ENCODE measurements around the gene RGS11.
"Not testable (repeated sequence)": the region's sequence is repeated elsewhere in the genome, so short reads cannot be mapped to it uniquely, and the experiment has no call there.

The RGS11 gene

DNA sequence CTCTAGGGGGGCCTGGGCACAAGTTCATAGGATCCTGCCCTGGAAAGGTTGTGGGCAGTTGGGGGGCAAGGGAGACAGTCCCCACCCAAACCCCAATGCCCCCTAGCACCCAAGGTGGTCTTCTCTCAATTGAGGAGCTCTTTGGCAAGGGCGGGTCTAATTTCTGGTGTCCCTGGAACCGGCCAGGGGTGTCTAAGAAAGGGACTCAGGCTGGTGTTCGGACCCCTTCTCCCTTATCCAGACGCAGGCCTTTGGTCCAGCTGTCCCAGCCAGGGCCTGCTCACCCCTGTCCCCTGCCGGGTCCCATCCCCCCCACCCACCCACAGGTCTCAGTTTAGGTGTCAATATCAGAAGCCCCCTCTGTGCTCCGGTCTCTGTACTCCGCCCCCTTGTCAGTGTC is 3.8 kb upstream of the RGS11 start:
- DNase-seq: no peak

DNA sequence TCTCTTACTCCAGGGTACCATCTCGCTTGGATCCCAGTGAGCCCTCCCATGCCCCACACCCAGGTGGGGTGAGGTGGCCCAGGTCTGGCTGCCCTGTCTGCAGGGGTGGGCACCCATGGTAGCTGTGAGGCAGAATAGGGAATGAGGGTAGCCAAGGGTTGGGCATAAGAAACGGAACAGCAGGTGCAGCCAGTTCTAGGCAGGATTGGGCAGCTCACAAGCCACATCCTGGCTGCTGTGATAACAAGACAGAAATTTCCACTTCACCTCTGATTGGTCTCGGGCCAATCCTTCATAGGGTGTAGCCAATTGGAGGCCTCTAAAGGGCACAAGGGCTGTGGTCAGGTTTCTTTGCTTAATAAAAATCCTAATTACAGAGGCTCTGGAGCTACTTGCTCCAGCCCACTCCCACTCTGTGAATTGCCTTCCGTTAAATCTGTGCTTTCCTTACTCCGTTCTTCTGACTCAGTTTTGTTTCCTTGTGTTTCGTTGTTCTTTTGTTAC is 3.2 kb upstream of the RGS11 start:
- no peak for DNase-seq

DNA sequence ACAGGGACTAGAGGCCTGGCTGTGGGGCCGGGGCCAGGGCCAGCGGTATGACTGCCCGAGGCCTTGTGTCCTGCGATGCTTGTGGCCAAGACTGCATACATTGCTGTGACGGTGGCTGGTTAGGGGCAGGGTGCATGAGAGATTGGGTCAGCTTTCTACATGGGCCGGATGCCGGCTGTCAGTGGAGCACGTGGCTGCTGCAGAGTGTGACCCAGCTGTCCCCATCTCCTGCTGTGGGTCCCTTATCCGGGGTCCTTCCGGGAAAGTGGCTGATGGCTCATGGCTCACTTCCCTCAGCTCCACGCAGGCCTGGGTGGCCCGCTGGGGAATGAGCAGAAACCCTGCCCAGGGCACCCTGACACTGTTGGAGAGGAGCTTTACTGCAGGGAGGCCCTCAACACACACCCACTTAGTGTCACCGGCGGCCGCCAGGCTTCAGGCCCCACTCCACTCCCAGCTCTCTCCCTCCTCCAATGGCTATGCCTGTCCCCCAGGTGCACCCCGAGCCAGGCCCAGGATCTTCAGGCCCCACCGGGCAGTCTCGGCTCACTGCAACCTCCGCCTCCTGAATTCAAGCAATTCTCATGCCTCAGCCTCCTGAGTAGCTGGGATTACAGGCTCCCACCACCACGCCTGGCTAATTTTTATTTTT is 808 bp upstream of the RGS11 start:
- no peak for DNase-seq

DNA sequence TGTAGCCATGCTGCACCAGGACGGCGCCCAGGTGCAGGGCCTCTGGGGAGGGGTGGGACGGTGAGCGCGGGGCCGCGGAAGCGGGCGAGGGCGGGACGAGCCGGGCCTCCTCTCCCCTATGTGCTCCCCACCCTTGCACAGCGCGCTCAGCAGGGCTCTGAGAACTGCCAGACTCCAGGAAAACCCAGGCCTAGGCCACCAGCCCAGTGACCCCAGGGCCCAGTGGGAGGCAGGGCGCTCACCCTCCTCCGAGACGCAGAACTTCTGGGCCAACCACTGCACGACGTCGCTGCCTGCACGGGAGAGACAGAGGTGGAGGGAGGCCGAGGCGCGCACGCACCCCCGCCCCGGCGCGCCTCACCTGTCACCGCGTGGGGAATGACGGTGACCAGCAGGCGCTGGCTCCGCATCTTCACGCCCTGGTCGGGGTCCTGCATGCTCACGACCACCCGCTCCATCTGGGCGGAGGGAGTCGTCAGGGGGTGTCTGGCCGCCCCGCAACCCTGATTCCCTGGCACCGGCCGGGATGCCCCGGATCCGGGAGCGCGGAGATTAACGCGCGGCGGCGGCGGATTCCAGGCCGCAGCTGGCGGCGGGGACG is 603 bp downstream of the RGS11 start:
- no peak for DNase-seq

DNA sequence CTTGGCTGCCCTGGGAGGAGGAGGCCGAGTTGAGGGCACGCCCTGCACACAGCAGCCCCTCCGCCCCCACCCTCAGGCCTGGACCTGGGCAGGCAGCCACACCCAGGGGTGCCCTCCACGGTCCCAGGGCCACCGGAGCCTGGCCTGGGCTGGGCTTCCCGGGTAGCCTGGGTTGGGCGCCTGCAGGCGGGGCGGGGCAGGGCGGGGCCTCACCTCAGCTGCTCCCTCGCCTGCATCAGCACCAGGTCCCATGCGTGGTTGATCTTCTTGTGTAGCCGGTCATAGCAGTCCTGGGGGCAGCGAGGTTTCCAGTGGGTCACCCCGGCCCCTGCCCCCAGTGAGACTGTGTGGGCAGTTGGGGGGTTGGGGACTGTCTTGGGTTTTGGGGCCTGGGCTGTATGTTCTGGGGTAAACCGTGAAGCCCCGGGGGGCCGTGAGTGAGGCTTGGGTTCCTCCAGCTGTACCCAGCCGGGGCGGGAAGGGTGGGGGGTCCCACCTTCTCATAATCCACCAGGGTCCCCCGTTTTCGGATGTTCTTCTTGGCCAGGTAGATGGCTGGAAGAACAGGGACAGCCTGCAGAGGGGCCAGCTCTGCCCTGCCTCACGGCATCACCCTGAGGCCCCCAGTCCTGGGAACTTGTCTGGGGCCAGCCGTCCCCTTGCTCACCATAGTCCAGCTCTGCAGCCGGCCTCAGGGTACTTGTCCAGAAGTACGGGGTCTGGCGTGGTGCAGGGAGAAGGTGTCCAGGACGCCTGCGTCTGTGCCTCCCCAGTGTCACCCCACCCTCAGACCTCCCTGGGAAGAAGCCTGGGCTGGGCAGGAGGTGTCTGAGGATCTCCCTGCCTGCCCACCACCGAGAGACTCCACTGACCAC is 2.0 kb downstream of the RGS11 start:
- no peak for DNase-seq

DNA sequence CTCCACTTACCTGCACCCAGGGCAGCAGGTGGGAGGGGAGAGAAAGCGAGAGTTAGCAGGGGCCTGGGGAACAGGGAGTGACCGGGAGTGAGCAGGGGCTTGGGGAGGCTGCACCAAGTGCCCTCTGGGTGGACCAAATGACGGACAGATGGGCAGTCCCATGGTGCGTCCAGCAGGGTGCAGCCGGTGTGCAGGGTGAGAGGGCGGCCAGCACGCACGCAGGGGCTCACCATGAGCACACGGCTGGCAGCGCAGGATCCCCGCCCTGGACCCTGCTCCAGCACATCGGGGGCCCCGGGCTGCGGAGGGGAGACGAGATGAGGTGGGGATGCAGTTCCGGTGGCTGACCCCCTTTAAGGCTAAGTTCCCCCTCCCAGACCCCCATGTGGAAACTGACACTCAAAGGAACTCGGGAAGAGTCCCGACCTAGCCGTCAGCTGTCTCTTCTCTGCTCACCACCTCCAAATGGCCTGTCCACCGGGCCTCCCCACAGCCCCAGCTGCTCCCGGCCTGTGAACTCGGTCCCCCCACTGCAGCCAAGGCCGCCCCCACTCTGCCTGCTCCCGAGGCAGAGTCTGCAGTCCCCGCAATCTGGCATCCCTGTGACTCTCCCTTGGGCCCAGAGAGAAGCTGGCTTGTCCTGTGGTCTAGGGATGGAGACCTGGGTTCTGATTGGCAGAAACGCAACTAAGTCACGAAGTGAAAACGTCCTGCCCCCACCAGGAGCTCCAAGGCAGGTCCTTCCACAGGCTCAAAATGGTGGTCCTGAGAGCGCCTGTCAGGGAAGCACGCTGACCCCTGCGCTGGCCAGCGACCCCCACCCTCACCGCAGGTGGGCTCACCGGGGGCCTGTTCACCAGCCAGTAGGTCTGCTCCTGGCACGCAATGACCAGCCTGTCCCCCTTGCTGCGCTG is 2.9 kb downstream of the RGS11 start:
- DNase-seq: no peak

DNA sequence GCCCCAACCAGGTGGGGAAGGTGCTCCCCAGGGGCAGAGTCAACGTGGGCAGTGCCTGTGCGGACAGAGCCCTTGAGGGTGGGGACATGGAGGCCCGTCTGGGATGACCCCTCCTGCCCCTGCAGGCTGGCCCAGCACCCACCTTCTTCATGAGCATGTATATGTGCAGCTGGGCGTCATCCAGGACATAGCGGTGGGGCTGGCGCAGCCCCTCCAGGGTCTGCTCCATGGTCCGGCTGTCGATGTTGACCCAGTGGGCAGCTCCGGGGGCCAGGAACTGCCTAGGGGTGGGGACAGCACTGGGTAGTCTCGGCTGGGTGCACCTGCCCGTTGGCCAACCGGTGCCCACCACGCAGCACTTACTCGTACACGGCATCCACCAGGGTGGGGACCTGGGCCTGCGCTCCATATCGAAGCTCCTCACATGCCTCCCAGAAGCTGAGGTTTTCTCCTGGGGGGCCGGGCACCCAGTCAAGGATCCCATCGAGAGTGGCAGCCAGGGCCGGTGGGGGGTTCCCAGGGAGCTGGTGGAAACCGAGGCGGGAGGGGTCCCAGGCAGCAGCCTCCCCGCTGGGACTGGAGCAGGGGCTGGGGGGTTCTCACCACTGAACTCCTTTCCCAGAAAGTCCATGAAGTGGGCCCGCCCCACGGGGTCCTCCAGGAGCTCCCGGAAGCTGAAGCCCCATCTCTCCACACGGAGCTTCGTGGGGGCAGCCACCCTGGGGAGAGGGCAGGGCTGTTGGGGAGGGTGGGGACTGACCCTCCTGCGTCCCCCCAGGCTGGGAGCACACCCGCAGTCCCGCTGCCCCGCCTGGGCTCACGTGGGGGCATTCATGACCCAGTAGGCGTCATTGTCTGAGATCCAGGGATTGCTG is 5.1 kb downstream of the RGS11 start:
- no peak for DNase-seq

DNA sequence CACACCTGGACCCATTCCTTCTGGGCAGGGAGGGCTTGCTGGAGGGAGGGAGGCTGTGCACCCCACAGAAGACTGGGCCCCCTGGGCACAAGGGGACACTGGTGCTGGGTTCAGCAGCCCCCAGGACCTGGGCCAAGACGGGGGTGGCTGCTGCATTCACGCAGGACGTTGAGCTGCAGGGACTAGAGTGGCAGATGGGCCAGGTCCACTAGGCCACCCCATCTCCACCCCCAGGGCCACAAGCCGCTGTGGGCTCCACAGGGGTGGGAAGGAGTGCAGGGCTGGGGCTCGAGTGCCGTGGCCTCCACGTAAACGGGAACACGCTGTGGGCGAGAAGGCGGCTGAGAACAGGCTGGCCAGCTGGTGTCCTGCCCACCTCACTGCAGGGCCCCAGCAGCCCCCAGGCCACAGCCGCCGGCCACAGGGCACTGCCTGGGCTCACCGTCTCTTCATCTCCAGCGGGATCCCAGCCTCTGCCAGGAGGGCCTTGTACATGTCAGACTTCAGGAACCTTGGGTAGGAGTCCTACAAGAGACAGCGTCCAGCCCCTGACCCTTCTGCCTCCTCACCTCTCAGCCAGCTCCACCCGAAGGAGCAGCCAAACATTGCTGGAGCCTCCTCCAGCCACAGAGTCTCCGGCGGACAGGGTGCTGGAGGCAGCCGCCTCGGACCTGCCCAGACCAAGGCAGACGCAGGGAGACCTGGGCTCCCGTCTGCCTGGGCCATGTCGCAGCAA is 6.5 kb downstream of the RGS11 start:
- no peak for DNase-seq

DNA sequence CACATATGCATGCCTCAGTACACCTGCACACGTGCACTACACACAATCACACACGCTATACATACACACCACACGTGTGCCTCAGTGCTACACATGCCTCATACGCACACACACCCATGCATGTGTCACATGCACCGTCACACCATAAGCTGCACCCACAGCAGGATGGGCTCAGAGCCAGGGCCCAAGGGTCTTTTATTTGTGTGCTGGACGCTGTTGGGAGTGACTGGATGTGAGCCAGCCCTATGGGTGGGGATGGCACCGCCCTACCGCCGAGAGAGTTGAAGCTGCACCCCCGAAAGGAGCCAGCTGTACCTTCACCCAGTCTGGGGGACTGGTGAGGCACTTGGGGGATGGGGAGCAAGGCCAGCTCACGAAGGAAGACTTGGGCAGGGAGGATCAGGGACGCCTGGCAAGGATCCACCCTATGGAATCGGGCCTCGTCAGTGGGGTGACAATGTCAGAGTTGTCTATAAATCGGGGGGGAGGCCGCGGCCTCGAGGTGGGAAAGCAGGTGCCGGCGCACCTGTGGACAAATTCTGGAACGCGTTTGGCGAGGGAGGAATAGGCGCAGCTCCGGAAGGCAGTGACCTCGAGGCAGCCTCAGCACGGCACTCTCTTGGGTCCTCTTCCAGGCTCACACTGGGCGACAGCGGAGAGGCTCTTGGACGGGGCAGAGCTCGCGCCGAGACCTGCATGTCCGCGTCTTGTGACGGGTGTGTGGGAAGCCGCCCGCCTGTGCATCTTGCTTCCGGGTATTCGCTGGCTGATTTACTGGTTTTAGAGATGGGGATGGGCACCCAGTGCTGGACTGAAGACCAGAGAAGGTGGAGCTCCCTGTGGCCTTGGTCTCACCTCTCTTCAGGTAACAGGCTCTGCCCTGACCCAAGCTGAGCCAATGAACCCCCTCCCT is 7.3 kb downstream of the RGS11 start:
- DNase-seq: no peak

DNA sequence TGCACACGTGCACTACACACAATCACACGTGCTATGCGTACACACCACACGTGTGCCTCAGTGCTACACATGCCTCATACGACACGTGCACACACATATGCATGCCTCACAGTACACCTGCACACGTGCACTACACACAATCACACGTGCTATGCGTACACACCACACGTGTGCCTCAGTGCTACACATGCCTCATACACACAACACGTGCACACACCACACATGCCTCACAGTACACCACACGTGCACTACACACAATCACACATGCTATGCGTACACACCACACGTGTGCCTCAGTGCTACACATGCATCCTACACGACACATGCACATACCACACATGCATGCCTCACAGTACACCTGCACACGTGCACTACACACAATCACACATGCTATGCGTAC is 8.2 kb downstream of the RGS11 start:
- DNase-seq: not testable (repeated sequence)

DNA sequence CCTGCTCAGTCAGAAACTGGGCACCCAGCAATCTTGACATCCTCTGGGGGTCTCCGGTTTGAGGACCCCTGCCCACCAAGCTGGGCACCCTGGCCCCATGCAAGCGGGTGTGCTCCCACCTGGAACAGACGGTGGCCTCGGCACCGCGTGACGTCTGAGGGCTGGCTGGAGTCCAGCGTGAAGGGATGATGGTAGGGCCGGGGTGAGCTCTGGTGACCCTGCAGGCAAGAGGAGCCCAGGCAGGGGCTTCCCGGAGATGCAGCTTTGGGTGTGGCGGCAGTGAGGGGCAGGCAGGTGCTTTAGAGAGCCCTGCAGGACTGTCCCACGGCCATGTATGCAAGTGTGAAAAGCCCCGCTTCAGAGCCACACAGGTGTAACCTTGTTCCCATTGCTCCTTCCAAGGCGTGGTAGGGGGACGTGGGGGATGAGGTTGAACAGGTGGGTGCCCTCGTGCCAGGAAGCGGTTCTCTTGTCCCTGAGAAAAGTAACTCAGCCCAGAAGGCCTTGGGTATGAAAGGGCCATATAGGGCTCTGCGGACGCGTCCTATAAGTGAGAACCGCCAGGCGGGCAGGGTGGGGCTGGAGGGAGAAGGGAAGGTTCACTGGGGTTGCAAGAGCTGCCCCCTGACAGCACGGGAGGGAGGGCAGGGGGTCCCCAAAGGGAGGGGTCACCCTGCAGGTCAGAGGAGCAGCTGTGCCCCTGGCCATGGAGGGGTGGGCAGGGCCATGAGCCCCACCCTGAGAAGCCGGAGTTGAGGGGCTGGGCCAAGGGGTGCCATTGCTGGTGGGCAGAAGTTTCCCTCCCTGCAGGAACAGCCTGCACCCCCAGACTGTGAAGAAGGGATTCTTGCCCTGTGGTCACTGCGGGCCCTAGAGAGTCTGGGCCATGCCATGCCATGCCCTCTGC is 9.2 kb downstream of the RGS11 start:
- no peak for DNase-seq

DNA sequence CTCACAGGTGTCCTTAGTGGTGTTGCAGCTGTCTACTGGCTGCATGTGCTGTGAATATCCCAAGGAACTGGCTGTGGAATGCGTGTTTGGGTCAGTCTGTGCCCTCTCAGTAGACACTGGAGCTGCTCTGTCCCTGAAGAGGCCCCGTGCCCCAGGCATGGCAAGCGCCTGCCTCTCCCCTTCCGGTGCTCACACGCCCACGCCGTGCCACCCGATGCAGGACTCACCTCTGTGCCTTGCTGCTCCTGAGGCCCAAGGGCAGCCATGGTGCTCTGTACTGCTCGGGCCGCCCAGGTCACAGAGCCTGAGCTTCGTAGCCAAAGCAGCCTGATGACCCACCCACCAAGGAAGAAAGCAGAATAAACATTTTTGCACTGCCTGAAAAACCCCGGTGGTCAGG is 10.0 kb downstream of the RGS11 start:
- DNase-seq: no peak

DNA sequence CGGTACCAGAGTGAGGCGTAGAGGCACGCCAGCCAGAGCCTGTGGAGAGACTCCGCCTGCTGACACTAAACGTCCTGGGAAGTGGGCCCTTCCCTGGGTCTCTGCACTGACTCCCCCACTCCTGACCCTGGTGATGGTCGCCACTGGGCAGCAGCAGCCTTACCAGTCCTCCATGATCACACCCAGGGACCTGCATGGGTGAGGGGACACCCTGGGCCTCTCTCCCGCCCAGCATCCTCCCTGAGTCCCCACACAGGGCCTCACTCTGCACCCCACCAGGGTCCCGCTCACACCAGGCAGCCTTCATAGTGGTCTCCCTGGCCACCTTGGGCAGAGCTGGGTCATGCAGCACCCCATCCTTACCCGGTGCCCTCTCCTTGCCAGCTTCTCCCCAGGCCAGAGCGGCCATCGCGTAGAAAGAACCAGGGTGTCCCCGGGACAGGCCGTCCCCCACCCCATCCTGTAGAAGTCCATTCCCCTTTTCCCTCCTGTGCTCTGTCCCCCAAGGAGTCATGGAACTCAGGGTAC is 10.7 kb downstream of the RGS11 start:
- DNase-seq: no peak

DNA sequence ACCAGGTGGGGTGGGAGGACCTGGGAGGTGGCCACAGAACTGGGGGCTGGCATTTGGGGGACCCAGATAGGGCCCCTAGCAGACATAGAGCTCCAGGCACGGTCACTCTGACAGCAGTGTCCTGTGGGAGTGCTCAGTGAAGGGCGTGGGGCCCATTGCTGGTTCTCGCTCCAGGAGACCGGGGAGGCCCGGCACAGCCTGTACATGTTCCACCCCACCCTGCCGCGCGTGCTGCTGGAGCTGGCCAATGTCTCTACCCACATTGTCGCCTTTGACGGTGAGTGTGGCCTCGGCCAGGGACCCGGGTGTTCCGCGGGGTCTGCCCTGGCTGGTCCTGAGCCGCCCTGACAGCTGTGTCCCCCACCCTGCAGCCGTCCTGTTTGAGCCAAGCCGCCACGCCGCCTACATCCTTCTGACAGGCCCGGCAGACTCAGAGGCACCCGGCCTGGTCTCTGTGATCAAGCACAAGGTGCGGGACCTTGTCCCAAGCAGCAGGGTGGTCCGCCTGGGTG is 11.2 kb downstream of the RGS11 start:
- no peak for DNase-seq

DNA sequence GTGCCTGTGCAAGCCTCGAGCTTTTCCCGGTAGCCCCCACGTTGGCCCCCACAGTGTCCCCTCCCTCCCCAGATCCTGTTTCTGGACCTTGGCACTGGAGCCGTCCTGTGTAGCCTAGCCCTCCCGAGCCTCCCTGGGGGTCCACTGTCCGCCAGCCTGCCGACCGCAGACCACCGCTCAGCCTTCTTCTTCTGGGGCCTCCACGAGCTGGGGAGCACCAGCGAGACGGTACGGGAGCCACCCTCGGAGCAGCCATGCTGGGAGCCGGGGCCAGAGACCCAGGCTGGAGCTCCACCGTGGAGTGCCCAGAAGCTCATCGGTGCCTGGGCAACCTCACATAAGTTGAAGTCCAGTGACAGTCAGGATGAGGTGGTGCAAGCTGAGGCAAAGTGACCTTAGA is 11.8 kb downstream of the RGS11 start:
- DNase-seq: no peak

DNA sequence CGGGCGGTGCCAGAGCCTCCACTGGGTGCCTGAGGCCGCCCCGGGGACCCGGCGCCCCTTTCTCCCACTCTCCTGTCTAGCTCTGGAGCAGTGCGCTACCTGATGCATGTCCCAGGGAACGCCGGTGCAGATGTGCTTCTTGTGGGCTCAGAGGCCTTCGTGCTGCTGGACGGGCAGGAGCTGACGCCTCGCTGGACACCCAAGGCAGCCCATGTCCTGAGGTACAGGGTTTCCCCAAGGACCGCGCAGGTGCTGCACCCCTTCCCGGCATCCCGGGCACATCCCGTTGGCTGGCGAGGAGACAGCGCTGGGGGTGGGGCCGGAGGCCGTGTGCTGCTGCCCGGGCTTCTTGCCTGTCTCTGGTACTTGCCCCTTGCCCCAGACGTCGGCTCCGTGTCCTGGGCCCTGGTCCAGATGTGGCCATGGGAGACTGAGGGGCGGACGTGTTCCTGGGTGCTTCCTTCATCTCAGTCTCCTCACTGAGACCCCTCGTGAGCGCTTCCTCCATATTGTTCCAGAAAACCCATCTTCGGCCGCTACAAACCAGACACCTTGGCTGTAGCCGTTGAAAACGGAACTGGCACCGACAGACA is 12.5 kb downstream of the RGS11 start:
- no peak for DNase-seq

DNA sequence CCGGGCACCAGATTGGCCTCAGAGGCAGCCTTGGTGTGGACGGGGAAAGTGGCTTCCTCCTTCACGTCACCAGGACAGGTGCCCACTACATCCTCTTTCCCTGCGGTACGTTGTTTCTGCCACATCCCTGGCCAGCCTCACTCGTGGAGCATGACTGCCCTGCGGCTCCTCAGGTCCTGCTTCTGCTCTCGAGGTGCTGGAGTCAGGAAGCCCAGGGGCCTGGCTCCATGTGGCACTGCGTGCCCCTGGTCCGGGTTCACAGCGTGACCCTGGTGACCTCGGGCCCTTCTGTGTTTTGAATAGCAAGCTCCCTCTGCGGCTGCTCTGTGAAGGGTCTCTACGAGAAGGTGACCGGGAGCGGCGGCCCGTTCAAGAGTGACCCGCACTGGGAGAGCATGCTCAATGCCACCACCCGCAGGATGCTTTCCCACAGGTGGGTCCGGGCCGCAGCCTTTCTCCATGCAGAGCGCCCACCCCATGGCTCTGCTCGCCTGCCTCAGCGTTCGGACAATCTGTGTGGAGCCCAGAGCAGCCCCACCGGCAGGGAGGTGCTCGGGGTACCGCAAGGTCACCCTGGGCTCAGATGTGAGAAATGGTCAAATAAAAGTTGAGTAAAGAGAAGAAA is 13.5 kb downstream of the RGS11 start:
- no peak for DNase-seq

Data from NCI-H1048 (cell line).